ENCODE measurements around the gene CNNM1.

Gene CNNM1

GRCh38 chr10:99337901-99338300 lies 8.7 kb downstream of the CNNM1 start:
- DNase-seq: no peak

GRCh38 chr10:99339077-99339476 lies 9.9 kb downstream of the CNNM1 start:
- DNase-seq: no peak

GRCh38 chr10:99339563-99340047 lies 10.4 kb downstream of the CNNM1 start:
- DNase-seq: no peak

- no peak for DNase-seq
Measured at GRCh38 chr10:99340650-99341049, 11.5 kb downstream of the CNNM1 start.

- no peak for DNase-seq
Measured at GRCh38 chr10:99341248-99341647, 12.1 kb downstream of the CNNM1 start.

GRCh38 chr10:99341860-99342490 lies 12.8 kb downstream of the CNNM1 start:
- DNase-seq: no peak

GRCh38 chr10:99343262-99343661 lies 14.1 kb downstream of the CNNM1 start:
- DNase-seq: no peak

GRCh38 chr10:99344715-99345114 lies 15.6 kb downstream of the CNNM1 start:
- no peak for DNase-seq

GRCh38 chr10:99345350-99345749 lies 16.2 kb downstream of the CNNM1 start:
- DNase-seq: no peak

- no peak for DNase-seq
Measured at GRCh38 chr10:99346247-99346646, 17.1 kb downstream of the CNNM1 start.

- DNase-seq: no peak
Measured at GRCh38 chr10:99347672-99348071, 18.5 kb downstream of the CNNM1 start.

GRCh38 chr10:99353182-99353581 lies 24.0 kb downstream of the CNNM1 start:
- DNase-seq: no peak

- no peak for DNase-seq
Measured at GRCh38 chr10:99357691-99358090, 28.5 kb downstream of the CNNM1 start.

GRCh38 chr10:99358101-99358500 lies 28.9 kb downstream of the CNNM1 start:
- no peak for DNase-seq

- no peak for DNase-seq
Measured at GRCh38 chr10:99360934-99361333, 31.8 kb downstream of the CNNM1 start.

- no peak for DNase-seq
Measured at GRCh38 chr10:99364125-99364524, 35.0 kb downstream of the CNNM1 start.

GRCh38 chr10:99365311-99365710 lies 36.2 kb downstream of the CNNM1 start:
- DNase-seq: no peak

- no peak for DNase-seq
Measured at GRCh38 chr10:99365736-99366135, 36.6 kb downstream of the CNNM1 start.

GRCh38 chr10:99366666-99367065 lies 37.5 kb downstream of the CNNM1 start:
- no peak for DNase-seq

- DNase-seq: no peak
Measured at GRCh38 chr10:99368646-99369045, 39.5 kb downstream of the CNNM1 start.

- no peak for DNase-seq
Measured at GRCh38 chr10:99369126-99369525, 40.0 kb downstream of the CNNM1 start.

- no peak for DNase-seq
Measured at GRCh38 chr10:99369551-99369950, 40.4 kb downstream of the CNNM1 start.

GRCh38 chr10:99370993-99371392 lies 41.8 kb downstream of the CNNM1 start:
- no peak for DNase-seq

GRCh38 chr10:99372546-99373271 lies 43.6 kb downstream of the CNNM1 start:
- DNase-seq: no peak

GRCh38 chr10:99374526-99374925 lies 45.4 kb downstream of the CNNM1 start:
- no peak for DNase-seq

Data from activated T-cell treated with anti-CD3 and anti-CD28 coated beads, Interleukin-2, amount 50 U/mL, for 48 hours (primary cell).